ENCODE data around the gene A2ML1.
"Not testable (repeated sequence)": the region's sequence is repeated elsewhere in the genome, so short reads cannot be mapped to it uniquely, and the experiment has no call there.

Gene A2ML1

GRCh38 chr12:8846305-8846704, 23.9 kb downstream of the A2ML1 start:
- no peaks in the 10 kb centered on the region for H3K36me3 Mint-ChIP-seq (ENCODE audit: insufficient read depth)
- DNase-seq = no peak
- no peak overlapping the region for H3K27ac Mint-ChIP-seq
- H3K9me3 Mint-ChIP-seq = no peaks in the 10 kb centered on the region
- ATAC-seq (replicated peaks) = no peak
- peaks cover 36 to 47% of the 10 kb centered on the region in 2 donors for H3K27me3 Mint-ChIP-seq
- H3K4me3 Mint-ChIP-seq = no peak overlapping the region
- H3K4me1 Mint-ChIP-seq (ENCODE audit: low read depth in 2 of 2) = no peaks in the 10 kb centered on the region

GRCh38 chr12:8847435-8847834, 25.0 kb downstream of the A2ML1 start:
- H3K4me1 Mint-ChIP-seq (ENCODE audit: low read depth in 2 of 2) = no peaks in the 10 kb centered on the region
- ATAC-seq (replicated peaks) (no peak), DNase-seq (no peak)
- peaks cover 34 to 42% of the 10 kb centered on the region in 2 donors for H3K27me3 Mint-ChIP-seq
- no peaks in the 10 kb centered on the region for H3K36me3 Mint-ChIP-seq (ENCODE audit: insufficient read depth)
- H3K4me3 Mint-ChIP-seq = no peak overlapping the region
- H3K9me3 Mint-ChIP-seq = no peaks in the 10 kb centered on the region
- H3K27ac Mint-ChIP-seq = no peak overlapping the region

GRCh38 chr12:8849876-8850275, 27.5 kb downstream of the A2ML1 start:
- H3K9me3 Mint-ChIP-seq = no peaks in the 10 kb centered on the region
- DNase-seq (no peak), ATAC-seq (replicated peaks) (no peak)
- H3K36me3 Mint-ChIP-seq (ENCODE audit: insufficient read depth) = no peaks in the 10 kb centered on the region
- H3K4me1 Mint-ChIP-seq (ENCODE audit: low read depth in 2 of 2) = no peaks in the 10 kb centered on the region
- no peak overlapping the region for H3K4me3 Mint-ChIP-seq
- H3K27ac Mint-ChIP-seq = no peak overlapping the region
- H3K27me3 Mint-ChIP-seq = peaks cover 19 to 22% of the 10 kb centered on the region in 2 donors

DNA sequence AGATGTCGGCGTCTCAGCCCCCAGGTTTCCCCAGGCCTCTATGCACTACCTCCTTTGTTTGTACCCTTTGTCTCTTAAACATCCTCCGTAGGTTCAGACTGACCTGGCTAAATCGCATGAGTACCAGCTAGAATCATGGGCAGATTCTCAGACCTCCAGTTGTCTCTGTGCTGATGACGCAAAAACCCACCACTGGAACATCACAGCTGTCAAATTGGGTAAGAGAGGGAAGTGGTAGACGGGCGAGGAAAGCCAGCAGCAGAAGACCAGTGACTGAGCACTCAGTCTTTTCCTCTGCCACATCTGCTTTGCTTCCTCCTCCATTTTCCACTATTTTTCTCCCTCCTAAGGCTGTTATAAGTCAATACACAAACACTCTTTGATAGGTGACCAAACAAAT, 29.7 kb downstream of the A2ML1 start:
- no peaks in the 10 kb centered on the region for H3K4me1 Mint-ChIP-seq (ENCODE audit: low read depth in 2 of 2)
- no peaks in the 10 kb centered on the region for H3K9me3 Mint-ChIP-seq
- no peak overlapping the region for H3K4me3 Mint-ChIP-seq
- peaks cover 5 to 12% of the 10 kb centered on the region in 2 donors for H3K27me3 Mint-ChIP-seq
- no peak for ATAC-seq (replicated peaks)
- H3K36me3 Mint-ChIP-seq (ENCODE audit: insufficient read depth) = no peaks in the 10 kb centered on the region
- DNase-seq = no peak
- no peak overlapping the region for H3K27ac Mint-ChIP-seq

DNA sequence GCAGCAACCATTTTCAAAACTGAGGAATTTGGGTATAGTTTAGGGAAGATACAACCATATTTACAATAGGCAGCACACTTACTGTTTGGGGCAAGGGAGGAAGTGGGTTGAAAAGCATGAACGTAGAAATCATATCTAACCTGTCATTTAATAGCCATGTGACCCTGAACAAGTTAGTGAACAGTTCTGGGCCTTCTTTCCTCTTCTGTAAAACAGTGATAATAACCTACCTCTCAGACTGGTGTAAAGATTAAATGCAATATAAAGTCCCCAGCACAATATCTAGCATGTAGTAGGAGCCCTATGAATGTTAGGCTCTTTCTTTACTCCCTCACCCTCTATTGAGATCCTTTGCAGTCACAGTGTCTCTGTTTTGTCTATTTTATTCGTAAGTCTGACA, 33.5 kb downstream of the A2ML1 start:
- no peak overlapping the region for H3K4me3 Mint-ChIP-seq
- H3K27ac Mint-ChIP-seq = no peak overlapping the region
- ATAC-seq (replicated peaks) = no peak
- no peaks in the 10 kb centered on the region for H3K9me3 Mint-ChIP-seq
- peaks cover 0 to 5% of the 10 kb centered on the region in 2 donors for H3K27me3 Mint-ChIP-seq
- DNase-seq = no peak
- no peaks in the 10 kb centered on the region for H3K4me1 Mint-ChIP-seq (ENCODE audit: low read depth in 2 of 2)
- H3K36me3 Mint-ChIP-seq (ENCODE audit: insufficient read depth) = no peaks in the 10 kb centered on the region

DNA sequence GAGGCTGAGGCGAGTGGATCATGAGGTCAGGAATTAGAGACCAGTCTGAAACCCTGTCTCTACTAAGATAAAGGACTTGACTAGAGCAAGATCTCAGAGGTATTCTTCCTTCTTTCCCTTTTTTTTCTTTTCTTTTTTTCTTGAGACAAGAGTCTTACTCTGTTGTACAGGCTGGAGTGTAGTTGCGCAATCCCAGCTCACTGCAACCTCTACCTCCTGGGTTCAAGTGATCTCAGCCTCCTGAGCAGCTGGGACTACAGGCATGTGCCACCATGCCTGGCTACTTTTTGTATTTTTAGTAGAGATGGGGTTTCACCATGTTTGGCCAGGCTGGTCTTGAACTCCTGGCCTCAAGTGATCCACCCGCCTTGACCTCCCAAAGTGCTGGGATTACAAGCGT, 37.0 kb downstream of the A2ML1 start:
- H3K9me3 Mint-ChIP-seq; H3K27ac Mint-ChIP-seq; H3K36me3 Mint-ChIP-seq (ENCODE audit: insufficient read depth); DNase-seq; ATAC-seq (replicated peaks); H3K4me3 Mint-ChIP-seq; H3K27me3 Mint-ChIP-seq; H3K4me1 Mint-ChIP-seq (ENCODE audit: low read depth in 2 of 2): not testable (repeated sequence)

- Mint-ChIP-seq H3K36me3 (ENCODE audit: insufficient read depth) (no peaks in the 10 kb centered on the region), H3K27me3 (peaks cover 0 to 6% of the 10 kb centered on the region in 2 donors), H3K9me3 (no peaks in the 10 kb centered on the region), H3K4me1 (ENCODE audit: low read depth in 2 of 2) (no peaks in the 10 kb centered on the region), H3K4me3 (no peak overlapping the region), H3K27ac (no peak overlapping the region)
- DNase-seq (peak; percentile 11 to 17 (median 12)), ATAC-seq (replicated peaks) (peak; percentile 35)
Measured at GRCh38 chr12:8860165-8860961, 37.9 kb downstream of the A2ML1 start.

DNA sequence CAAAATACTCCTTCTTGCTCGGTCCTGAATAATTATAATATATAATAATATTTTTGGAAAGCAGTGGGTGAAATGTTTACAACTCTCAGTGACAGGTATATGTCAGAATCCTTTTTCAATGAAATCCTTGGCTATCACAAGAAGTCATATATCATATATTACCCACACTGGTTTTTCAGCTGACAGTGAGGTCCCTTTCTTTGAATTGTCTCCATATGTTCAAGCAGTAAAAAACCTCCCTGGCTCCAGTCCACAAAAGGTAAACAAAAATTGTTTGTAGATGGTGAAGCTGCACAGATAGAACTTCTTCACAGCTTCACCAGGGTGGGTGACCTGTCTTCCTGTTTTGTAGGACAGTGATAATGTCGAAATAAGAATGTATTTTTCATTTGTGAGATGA, 44.0 kb downstream of the A2ML1 start:
- Mint-ChIP-seq H3K36me3 (ENCODE audit: insufficient read depth) (no peaks in the 10 kb centered on the region), H3K27ac (no peak overlapping the region), H3K9me3 (no peaks in the 10 kb centered on the region), H3K27me3 (peaks cover 0 to 6% of the 10 kb centered on the region in 2 donors), H3K4me1 (ENCODE audit: low read depth in 2 of 2) (no peaks in the 10 kb centered on the region), H3K4me3 (no peak overlapping the region)
- DNase-seq (no peak), ATAC-seq (replicated peaks) (no peak)

DNA sequence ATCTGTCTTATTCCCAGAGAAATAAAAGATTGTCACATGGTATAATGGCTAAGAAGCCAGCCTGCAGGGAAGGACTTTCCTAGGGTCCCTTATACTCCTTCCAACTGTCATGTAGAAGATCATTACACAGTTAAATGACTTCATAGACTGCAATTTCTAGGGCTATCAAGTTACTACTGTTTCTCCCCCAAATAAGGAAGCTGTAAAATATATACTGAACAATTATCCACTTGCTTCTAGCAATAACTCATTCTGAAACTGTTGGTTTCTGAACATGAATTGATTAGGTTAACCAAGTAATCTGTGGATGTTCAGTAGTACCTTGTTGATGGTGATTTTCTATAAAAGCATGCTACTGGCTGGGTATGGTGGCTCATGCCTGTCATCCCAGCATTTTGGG, 44.6 kb downstream of the A2ML1 start:
- no peaks in the 10 kb centered on the region for H3K36me3 Mint-ChIP-seq (ENCODE audit: insufficient read depth)
- no peaks in the 10 kb centered on the region for H3K4me1 Mint-ChIP-seq (ENCODE audit: low read depth in 2 of 2)
- H3K9me3 Mint-ChIP-seq = no peaks in the 10 kb centered on the region
- H3K27me3 Mint-ChIP-seq = peaks cover 0 to 6% of the 10 kb centered on the region in 2 donors
- no peak for DNase-seq
- no peak for ATAC-seq (replicated peaks)
- H3K27ac Mint-ChIP-seq = no peak overlapping the region
- H3K4me3 Mint-ChIP-seq = no peak overlapping the region

DNA sequence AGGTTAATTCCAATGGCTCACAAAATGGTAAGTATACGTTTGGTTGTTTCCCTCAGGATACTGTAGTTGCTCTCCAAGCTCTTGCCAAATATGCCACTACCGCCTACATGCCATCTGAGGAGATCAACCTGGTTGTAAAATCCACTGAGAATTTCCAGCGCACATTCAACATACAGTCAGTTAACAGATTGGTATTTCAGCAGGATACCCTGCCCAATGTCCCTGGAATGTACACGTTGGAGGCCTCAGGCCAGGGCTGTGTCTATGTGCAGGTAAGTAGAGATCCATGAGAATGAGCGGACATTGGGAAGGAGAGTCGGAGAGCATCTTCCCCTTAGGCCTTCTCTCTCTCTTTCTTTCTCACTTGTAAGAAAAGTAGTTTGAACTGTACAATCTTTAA, 45.4 kb downstream of the A2ML1 start:
- Mint-ChIP-seq H3K27ac (no peak overlapping the region), H3K4me1 (ENCODE audit: low read depth in 2 of 2) (no peaks in the 10 kb centered on the region), H3K9me3 (no peaks in the 10 kb centered on the region), H3K27me3 (peaks cover 0 to 3% of the 10 kb centered on the region in 2 donors), H3K36me3 (ENCODE audit: insufficient read depth) (no peaks in the 10 kb centered on the region), H3K4me3 (no peak overlapping the region)
- DNase-seq = no peak
- no peak for ATAC-seq (replicated peaks)

DNA sequence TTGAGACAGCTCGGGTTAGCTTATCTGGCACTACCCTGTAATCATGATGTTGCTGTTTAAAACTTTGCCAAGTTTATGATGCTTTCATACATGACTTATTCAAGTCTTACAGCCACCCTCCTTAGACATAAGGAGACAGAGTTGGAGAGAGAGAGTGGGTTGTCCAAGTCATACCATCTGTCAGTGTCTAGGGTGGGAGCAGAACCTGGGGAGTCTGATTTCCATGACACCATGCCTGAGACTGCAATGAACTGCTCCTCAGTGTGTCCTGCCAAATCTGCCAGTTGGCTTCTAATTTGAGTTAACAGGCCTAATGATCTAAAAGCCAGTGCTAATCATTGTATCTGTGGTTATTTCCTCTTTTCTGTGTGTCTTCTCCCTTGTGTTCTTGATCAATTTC, 48.2 kb downstream of the A2ML1 start:
- H3K9me3 Mint-ChIP-seq = no peaks in the 10 kb centered on the region
- ATAC-seq (replicated peaks) (no peak), DNase-seq (no peak)
- H3K4me1 Mint-ChIP-seq (ENCODE audit: low read depth in 2 of 2) = no peaks in the 10 kb centered on the region
- no peak overlapping the region for H3K27ac Mint-ChIP-seq
- H3K4me3 Mint-ChIP-seq = no peak overlapping the region
- H3K27me3 Mint-ChIP-seq = no peaks in the 10 kb centered on the region
- no peaks in the 10 kb centered on the region for H3K36me3 Mint-ChIP-seq (ENCODE audit: insufficient read depth)

DNA sequence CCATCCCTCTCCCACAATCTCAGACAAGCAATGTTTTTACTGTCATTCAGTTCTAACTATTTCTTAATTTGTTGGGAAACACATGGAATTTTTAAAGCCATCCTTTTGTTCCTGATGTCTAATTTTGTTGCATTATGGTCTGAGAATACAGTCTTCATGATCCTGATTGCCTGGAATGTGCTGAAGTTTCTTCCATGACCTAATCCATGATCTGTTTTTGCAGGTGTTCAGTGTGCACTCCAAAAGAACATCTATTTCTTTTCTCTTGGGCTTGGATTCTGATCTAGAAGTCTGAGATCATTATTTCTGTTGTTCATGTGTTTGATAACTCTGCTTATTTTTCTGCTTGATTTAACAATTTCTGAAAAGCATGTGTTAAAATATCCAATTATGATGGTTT, 48.6 kb downstream of the A2ML1 start:
- H3K27ac Mint-ChIP-seq = no peak overlapping the region
- ATAC-seq (replicated peaks) (no peak), DNase-seq (no peak)
- H3K9me3 Mint-ChIP-seq = no peaks in the 10 kb centered on the region
- no peaks in the 10 kb centered on the region for H3K4me1 Mint-ChIP-seq (ENCODE audit: low read depth in 2 of 2)
- H3K36me3 Mint-ChIP-seq (ENCODE audit: insufficient read depth) = no peaks in the 10 kb centered on the region
- H3K4me3 Mint-ChIP-seq = no peak overlapping the region
- H3K27me3 Mint-ChIP-seq = no peaks in the 10 kb centered on the region

DNA sequence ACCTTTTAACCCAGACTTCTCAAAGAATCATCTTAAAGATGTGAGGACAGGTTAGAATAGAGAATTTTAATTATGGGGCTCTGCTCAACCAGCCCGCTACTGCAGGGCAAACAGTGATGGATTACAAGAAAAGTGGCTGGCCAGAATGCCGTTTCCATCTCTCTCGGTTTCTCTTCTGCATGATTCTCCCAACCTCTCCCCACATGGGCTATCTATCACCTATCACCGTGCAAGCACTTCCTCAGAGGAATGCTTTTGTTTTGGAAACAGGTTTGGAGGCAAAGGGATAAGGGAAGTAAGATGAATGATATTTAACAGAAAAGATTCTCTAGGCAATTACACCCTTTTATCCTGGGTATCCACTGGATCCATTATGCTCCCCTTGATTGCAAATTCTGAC, 54.5 kb downstream of the A2ML1 start:
- H3K9me3 Mint-ChIP-seq = no peaks in the 10 kb centered on the region
- H3K36me3 Mint-ChIP-seq (ENCODE audit: insufficient read depth) = no peaks in the 10 kb centered on the region
- H3K27me3 Mint-ChIP-seq = no peaks in the 10 kb centered on the region
- no peak overlapping the region for H3K27ac Mint-ChIP-seq
- no peaks in the 10 kb centered on the region for H3K4me1 Mint-ChIP-seq (ENCODE audit: low read depth in 2 of 2)
- ATAC-seq (replicated peaks) (no peak), DNase-seq (no peak)
- no peak overlapping the region for H3K4me3 Mint-ChIP-seq

- ATAC-seq (replicated peaks) = no peak
- peaks cover 0 to 3% of the 10 kb centered on the region in 2 donors for H3K4me1 Mint-ChIP-seq (ENCODE audit: low read depth in 2 of 2)
- no peaks in the 10 kb centered on the region for H3K9me3 Mint-ChIP-seq
- H3K27ac Mint-ChIP-seq = no peak overlapping the region
- H3K27me3 Mint-ChIP-seq = no peaks in the 10 kb centered on the region
- DNase-seq = no peak
- no peaks in the 10 kb centered on the region for H3K36me3 Mint-ChIP-seq (ENCODE audit: insufficient read depth)
- H3K4me3 Mint-ChIP-seq = no peak overlapping the region
Measured at GRCh38 chr12:8886502-8887284, 64.3 kb downstream of the A2ML1 start.
